SK-N-SH (cell line): ENCODE results near the gene ZNF737. TPM values are rescaled to one million over a fixed set of nuclear protein-coding genes. Genes with fewer than 3 reads are reported as not detected.

ENCODE experiments used
- CTCF ChIA-PET: fragments of 300-600, 350-600 bp; formaldehyde crosslinking; extraction: SDS; loops from one replicate; lab custom pipeline; 2021; lab: Yijun Ruan, JAX
- POLR2A ChIA-PET: fragments of 350-600 bp; sonication (Branson Sonifier 250); formaldehyde crosslinking; extraction: SDS; loops from one replicate; lab custom pipeline; 2020; ENCODE audit warnings: antibody characterized with exemption, inconsistent platforms; lab: Yijun Ruan, JAX
- DNase-seq: peaks from one replicate; pipeline ENCODE4 v3.0.0; 2012
- H2AFZ ChIP-seq: fragments of 200-600 bp; sonication (generic); 2 replicates; pipeline ENCODE4 v1.8.1; 2016; ENCODE audit warnings: antibody characterized with exemption, mild to moderate bottlenecking, low read depth
- H3F3A ChIP-seq: fragments of 200-600 bp; sonication (generic); replicated peaks from 2 replicates; pipeline ENCODE3; 2016; ENCODE audit warnings: antibody characterized with exemption, mild to moderate bottlenecking; ENCODE audit not compliant: insufficient read depth
- H3K27ac ChIP-seq, 2 experiments: fragments of 200-500 bp in 1 of 2; fragments of 200-600 bp in 1 of 2; sonication (Bioruptor generic) in 1 of 2; sonication (generic), shearing (Covaris generic) in 1 of 2; 2 replicates each; pipeline versions ENCODE4 v1.5.1 to v1.6.1; 2014 to 2016; ENCODE audit warnings: low read depth in 2 of 2, inconsistent platforms in 1 of 2, low read length in 1 of 2, mild to moderate bottlenecking in 1 of 2, mixed read lengths in 1 of 2
- H3K27me3 ChIP-seq: fragments of 200-600 bp; sonication (generic), shearing (Covaris generic); 2 replicates; pipeline ENCODE4 v1.6.1; 2016; ENCODE audit warnings: mixed run types; ENCODE audit not compliant: insufficient read depth
- H3K36me3 ChIP-seq, 2 experiments: fragments of 200-500 bp in 1 of 2; fragments of 200-600 bp in 1 of 2; sonication (Bioruptor generic) in 1 of 2; sonication (generic) in 1 of 2; replicated peaks in 1 of 2; 2 replicates each; pipeline versions ENCODE3 to v1.5.1; 2014 to 2016; ENCODE audit warnings: low read length in 1 of 2, mild to moderate bottlenecking in 1 of 2; ENCODE audit not compliant: insufficient read depth in 2 of 2, control insufficient read depth in 1 of 2
- H3K4me1 ChIP-seq, 2 experiments: fragments of 200-500 bp in 1 of 2; fragments of 200-600 bp in 1 of 2; sonication (Bioruptor generic) in 1 of 2; sonication (generic), shearing (Covaris generic) in 1 of 2; 2 replicates each; pipeline versions ENCODE4 v1.5.1 to v1.6.1; 2014 to 2016; ENCODE audit warnings: low read depth in 1 of 2, low read length in 1 of 2, mixed run types in 1 of 2; ENCODE audit not compliant: insufficient read depth in 2 of 2, control insufficient read depth in 1 of 2
- H3K4me2 ChIP-seq: fragments of 200-600 bp; sonication (generic), shearing (Covaris generic); 2 replicates; pipeline ENCODE4 v1.6.1; 2017; ENCODE audit warnings: mixed run types
- H3K4me3 ChIP-seq, 2 experiments: fragments of 200-500 bp in 1 of 2; fragments of 200-600 bp in 1 of 2; sonication (Bioruptor generic) in 1 of 2; sonication (generic), shearing (Covaris generic) in 1 of 2; 2 replicates each; pipeline versions ENCODE4 v1.5.1 to v1.8.1; 2014 to 2016; ENCODE audit warnings: low read depth in 2 of 2, inconsistent platforms in 1 of 2, low read length in 1 of 2, mild to moderate bottlenecking in 1 of 2, mixed read lengths in 1 of 2, moderate library complexity in 1 of 2
- H3K79me2 ChIP-seq: fragments of 200-600 bp; sonication (generic); 2 replicates; pipeline ENCODE4 v1.8.1; 2017; ENCODE audit warnings: mild to moderate bottlenecking; ENCODE audit not compliant: insufficient read depth
- H3K9ac ChIP-seq: fragments of 200-600 bp; sonication (generic); 2 replicates; pipeline ENCODE4 v1.6.1; 2017; ENCODE audit warnings: mixed run types
- H3K9me2 ChIP-seq: fragments of 200-600 bp; sonication (generic); 2 replicates; pipeline ENCODE4 v1.6.1; 2017; ENCODE audit warnings: mixed run types
- H3K9me3 ChIP-seq: fragments of 200-600 bp; sonication (generic); 2 replicates; pipeline ENCODE4 v1.6.1; 2017; ENCODE audit warnings: mixed run types, mild to moderate bottlenecking, moderate library complexity
- H4K20me1 ChIP-seq: fragments of 200-600 bp; sonication (generic); 2 replicates; pipeline ENCODE4 v1.6.1; 2017; ENCODE audit warnings: mild to moderate bottlenecking, mixed run types; ENCODE audit not compliant: insufficient read depth
- ELF1 ChIP-seq: IDR thresholded peaks from 2 replicates; pipeline ENCODE4 v1.4.0; 2012
- EP300 ChIP-seq, 2 experiments: IDR thresholded peaks; 2 replicates each; pipeline versions ENCODE4 v1.4.0 to v1.6.1; 2012; ENCODE audit warnings: borderline replicate concordance in 1 of 2, low read depth in 1 of 2, low read length in 1 of 2
- EZH2phosphoT487 ChIP-seq: fragments of 200-600 bp; sonication (generic); IDR thresholded peaks from 2 replicates; pipeline ENCODE4 v1.6.1; 2017; ENCODE audit warnings: low read depth, mixed run types, mild to moderate bottlenecking, antibody characterized with exemption, moderate library complexity, borderline replicate concordance
- FOSL2 ChIP-seq: IDR thresholded peaks from 2 replicates; pipeline ENCODE4 v1.4.0; 2012; ENCODE audit warnings: low read depth, mild to moderate bottlenecking, moderate library complexity, borderline replicate concordance
- FOXM1 ChIP-seq: IDR thresholded peaks from 2 replicates; pipeline ENCODE4 v1.4.0; 2012; ENCODE audit warnings: low read depth, mild to moderate bottlenecking
- JUND ChIP-seq: IDR thresholded peaks from 2 replicates; pipeline ENCODE4 v1.4.0; 2012
- MEF2A ChIP-seq: IDR thresholded peaks from 2 replicates; pipeline ENCODE4 v1.4.0; 2012; ENCODE audit warnings: low read depth, borderline replicate concordance
- MXI1 ChIP-seq: IDR thresholded peaks from 2 replicates; pipeline ENCODE4 v1.6.1; 2012; ENCODE audit warnings: mild to moderate bottlenecking, low read depth, low read length, improper control_type of control experiment
- POLR2AphosphoS5 ChIP-seq: IDR thresholded peaks from 2 replicates; pipeline ENCODE4 v1.6.1; 2012; ENCODE audit warnings: low read depth, low read length
- RCOR1 ChIP-seq: fragments of 150-350 bp; IDR thresholded peaks from 2 replicates; pipeline ENCODE4 v1.6.1; 2017; ENCODE audit warnings: antibody characterized with exemption, low read length
- RFX5 ChIP-seq: IDR thresholded peaks from 2 replicates; pipeline ENCODE4 v1.6.1; 2012; ENCODE audit warnings: mild to moderate bottlenecking, improper control_type of control experiment, low read length
- SIN3A ChIP-seq: IDR thresholded peaks from 2 replicates; pipeline ENCODE4 v1.6.1; 2012; ENCODE audit warnings: low read depth, mild to moderate bottlenecking, low read length, moderate library complexity, borderline replicate concordance
- TAF1 ChIP-seq: IDR thresholded peaks from 2 replicates; pipeline ENCODE4 v1.6.1; 2012; ENCODE audit warnings: low read depth, mild to moderate bottlenecking, low read length, moderate library complexity, borderline replicate concordance
- TEAD4 ChIP-seq: IDR thresholded peaks from 2 replicates; pipeline ENCODE4 v1.4.0; 2012; ENCODE audit warnings: mild to moderate bottlenecking, borderline replicate concordance; ENCODE audit not compliant: insufficient read depth
- WGBS: methylation state at CpG from one replicate; pipeline ENCODE4 v1.1.6; 2017; ENCODE audit warnings: low lambda C conversion rate; 5-methylcytosine and 5-hydroxymethylcytosine counted together
- polyA plus RNA-seq, 3 experiments: library from polyadenylated mRNA; depleted of rRNA; stranded (reverse); fragments of >200 nt; gene quantifications; 2 replicates each; pipeline ENCODE4 v1.2.3, GENCODE V29; 2012
- TF ChIP-seq, protein P1 (sequence below): IDR thresholded peaks from 2 replicates; pipeline ENCODE4 v1.4.0; 2012; ENCODE audit warnings: low read depth, borderline replicate concordance
- TF ChIP-seq, protein P2 (sequence below): fragments of 200-600 bp; sonication (generic); IDR thresholded peaks from 2 replicates; pipeline ENCODE4 v1.6.1; 2017; ENCODE audit warnings: antibody characterized with exemption, mild to moderate bottlenecking, moderate library complexity
- TF ChIP-seq, protein P3 (sequence below): IDR thresholded peaks from 2 replicates; pipeline ENCODE4; 2012
- TF ChIP-seq, protein P4 (sequence below): fragments of 150-350 bp; IDR thresholded peaks from 2 replicates; pipeline ENCODE4 v1.6.1; 2017; ENCODE audit warnings: antibody characterized with exemption, low read length, low read depth, borderline replicate concordance
- TF ChIP-seq, protein P5 (sequence below): IDR thresholded peaks from 2 replicates; pipeline ENCODE4 v1.4.0; 2012; ENCODE audit warnings: low read depth
- TF ChIP-seq, protein P6 (sequence below): IDR thresholded peaks from 2 replicates; pipeline ENCODE4 v1.4.0; 2012; ENCODE audit warnings: low read depth, borderline replicate concordance
- TF ChIP-seq, protein P7 (sequence below): fragments of 150-350 bp; IDR thresholded peaks from 2 replicates; pipeline ENCODE4 v1.6.1; 2016; ENCODE audit warnings: mild to moderate bottlenecking, low read depth, low read length

The ZNF737 gene
- 2.5 and 4.2 TPM in 2 replicates for polyA plus RNA-seq (2012; rRNA removed)
- 2.7 and 3.3 TPM in 2 replicates for polyA plus RNA-seq (2012; cell fraction: cytosol; rRNA removed)
- 4.9 and 6.8 TPM in 2 replicates for polyA plus RNA-seq (2012; cell fraction: nucleus; rRNA removed)

DNA sequence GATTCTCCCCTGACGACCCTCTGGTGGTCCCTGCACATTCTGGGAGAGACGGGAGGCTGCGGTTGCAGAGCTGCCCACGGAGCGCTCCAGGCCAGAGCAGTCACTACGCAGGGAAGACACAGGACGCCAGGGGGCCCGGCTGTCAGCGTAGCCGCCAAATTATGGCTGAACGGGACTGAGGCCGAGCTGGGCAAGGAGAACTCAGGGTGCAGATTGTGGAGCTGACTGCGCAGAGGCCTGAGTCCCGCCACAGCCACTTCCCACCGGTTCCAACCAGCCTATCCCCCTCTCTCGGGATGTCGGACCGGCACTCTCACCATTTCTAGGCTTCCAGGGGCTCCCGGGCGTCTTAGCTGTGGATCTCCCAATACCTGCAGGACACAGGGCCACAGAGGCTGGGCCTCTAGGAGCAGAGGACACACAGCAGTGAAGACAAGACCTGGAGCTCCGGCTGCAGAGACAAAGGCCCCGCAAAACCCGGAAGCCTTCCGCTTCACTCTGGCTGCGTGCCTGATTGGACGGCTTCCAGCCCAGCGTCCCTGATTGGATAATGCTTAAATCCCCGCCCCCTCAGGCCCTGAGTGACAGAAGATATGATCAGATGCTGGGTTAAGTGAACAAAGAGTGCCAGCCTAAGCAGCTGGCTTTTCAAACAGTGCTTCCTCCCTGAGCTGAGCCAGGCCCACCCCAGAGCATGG lies at the start of gene ZNF737:
Gene ZNF737 (minus strand): TSS at position 461 of the 698 bp plus-strand sequence. CDS start 141 bp downstream, at position 320.
- Histone ChIP-seq H3K79me2 (peaks cover 26% of the 10 kb centered on the region; the same call in 1 of the 2 replicates), H4K20me1 (no peaks in the 10 kb centered on the region), H3F3A (peaks cover 3% of the 10 kb centered on the region), H3K9me3 (no peaks in the 10 kb centered on the region; the same call in 1 of the 2 replicates), H3K9me2 (no peaks in the 10 kb centered on the region), H3K4me2 (peak within 1 kb of the TSS; percentile 73), H3K27ac (peak within 1 kb of the TSS; percentile 69 to 86), H3K27me3 (no peaks in the 10 kb centered on the region), H3K9ac (peak within 1 kb of the TSS; percentile 83), H3K4me3 (peak within 1 kb of the TSS; percentile 58 to 72), H3K4me1 (no peaks in the 10 kb centered on the region; a peak in 1 of 4 replicates), H3K36me3 (peaks cover 0 to 21% of the 10 kb centered on the region in 2 experiments), H2AFZ (peak within 1 kb of the TSS; percentile 77)
- CTCF ChIA-PET, result interaction anchor here (0.8 to 1.5 kb wide), 4 partner anchors 15 to 318 kb away, joined by 3 to 4 read pairs (median 4); no protein-coding TSS in a partner anchor
- POLR2A ChIA-PET, result interaction anchor here (0.7 to 2.7 kb wide), 10 partner anchors 96 to 665 kb away, joined by 3 to 18 read pairs (median 3); partner anchors contain the start of genes ZNF431, ZNF626, ZNF714 and ZNF85
- peak; percentile 88 for DNase-seq
- 5% methylated on average over 14 of the region's 28 CpGs for WGBS
- TF ChIP-seq FOSL2, result no peak
- TF ChIP-seq ELF1, result peak; percentile 95
- TF ChIP-seq, protein P1, sequence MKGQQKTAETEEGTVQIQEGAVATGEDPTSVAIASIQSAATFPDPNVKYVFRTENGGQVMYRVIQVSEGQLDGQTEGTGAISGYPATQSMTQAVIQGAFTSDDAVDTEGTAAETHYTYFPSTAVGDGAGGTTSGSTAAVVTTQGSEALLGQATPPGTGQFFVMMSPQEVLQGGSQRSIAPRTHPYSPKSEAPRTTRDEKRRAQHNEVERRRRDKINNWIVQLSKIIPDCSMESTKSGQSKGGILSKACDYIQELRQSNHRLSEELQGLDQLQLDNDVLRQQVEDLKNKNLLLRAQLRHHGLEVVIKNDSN, result no peak
- peak; percentile 63; the same call in 1 of the 2 replicates for TF ChIP-seq TAF1
- TF ChIP-seq POLR2AphosphoS5, result peak; percentile 78
- TF ChIP-seq, protein P2, sequence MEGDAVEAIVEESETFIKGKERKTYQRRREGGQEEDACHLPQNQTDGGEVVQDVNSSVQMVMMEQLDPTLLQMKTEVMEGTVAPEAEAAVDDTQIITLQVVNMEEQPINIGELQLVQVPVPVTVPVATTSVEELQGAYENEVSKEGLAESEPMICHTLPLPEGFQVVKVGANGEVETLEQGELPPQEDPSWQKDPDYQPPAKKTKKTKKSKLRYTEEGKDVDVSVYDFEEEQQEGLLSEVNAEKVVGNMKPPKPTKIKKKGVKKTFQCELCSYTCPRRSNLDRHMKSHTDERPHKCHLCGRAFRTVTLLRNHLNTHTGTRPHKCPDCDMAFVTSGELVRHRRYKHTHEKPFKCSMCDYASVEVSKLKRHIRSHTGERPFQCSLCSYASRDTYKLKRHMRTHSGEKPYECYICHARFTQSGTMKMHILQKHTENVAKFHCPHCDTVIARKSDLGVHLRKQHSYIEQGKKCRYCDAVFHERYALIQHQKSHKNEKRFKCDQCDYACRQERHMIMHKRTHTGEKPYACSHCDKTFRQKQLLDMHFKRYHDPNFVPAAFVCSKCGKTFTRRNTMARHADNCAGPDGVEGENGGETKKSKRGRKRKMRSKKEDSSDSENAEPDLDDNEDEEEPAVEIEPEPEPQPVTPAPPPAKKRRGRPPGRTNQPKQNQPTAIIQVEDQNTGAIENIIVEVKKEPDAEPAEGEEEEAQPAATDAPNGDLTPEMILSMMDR, result peak; percentile 33
- TF ChIP-seq EP300 (IDR thresholded peaks at IDR 0.05; ENCODE audit: borderline replicate concordance in 1 of 2, low read depth in 1 of 2, low read length in 1 of 2), result no peak
- TF ChIP-seq, protein P3, sequence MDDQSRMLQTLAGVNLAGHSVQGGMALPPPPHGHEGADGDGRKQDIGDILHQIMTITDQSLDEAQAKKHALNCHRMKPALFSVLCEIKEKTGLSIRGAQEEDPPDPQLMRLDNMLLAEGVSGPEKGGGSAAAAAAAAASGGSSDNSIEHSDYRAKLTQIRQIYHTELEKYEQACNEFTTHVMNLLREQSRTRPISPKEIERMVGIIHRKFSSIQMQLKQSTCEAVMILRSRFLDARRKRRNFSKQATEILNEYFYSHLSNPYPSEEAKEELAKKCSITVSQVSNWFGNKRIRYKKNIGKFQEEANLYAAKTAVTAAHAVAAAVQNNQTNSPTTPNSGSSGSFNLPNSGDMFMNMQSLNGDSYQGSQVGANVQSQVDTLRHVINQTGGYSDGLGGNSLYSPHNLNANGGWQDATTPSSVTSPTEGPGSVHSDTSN, result peak; percentile 96
- peak; percentile 18; the same call in 1 of the 2 replicates for TF ChIP-seq RCOR1
- 0 out of 2 replicates have a peak, but pooled peaks have one; percentile 13 for TF ChIP-seq SIN3A
- TF ChIP-seq, protein P4, sequence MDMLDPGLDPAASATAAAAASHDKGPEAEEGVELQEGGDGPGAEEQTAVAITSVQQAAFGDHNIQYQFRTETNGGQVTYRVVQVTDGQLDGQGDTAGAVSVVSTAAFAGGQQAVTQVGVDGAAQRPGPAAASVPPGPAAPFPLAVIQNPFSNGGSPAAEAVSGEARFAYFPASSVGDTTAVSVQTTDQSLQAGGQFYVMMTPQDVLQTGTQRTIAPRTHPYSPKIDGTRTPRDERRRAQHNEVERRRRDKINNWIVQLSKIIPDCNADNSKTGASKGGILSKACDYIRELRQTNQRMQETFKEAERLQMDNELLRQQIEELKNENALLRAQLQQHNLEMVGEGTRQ, result no peak
- no peak for TF ChIP-seq MEF2A
- TF ChIP-seq, protein P5, sequence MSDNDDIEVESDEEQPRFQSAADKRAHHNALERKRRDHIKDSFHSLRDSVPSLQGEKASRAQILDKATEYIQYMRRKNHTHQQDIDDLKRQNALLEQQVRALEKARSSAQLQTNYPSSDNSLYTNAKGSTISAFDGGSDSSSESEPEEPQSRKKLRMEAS, result 0 out of 2 replicates have a peak, but pooled peaks have one; percentile 32
- peak; percentile 82; the same call in 1 of the 2 replicates for TF ChIP-seq RFX5
- no peak for TF ChIP-seq EZH2phosphoT487
- no peak for TF ChIP-seq FOXM1
- TF ChIP-seq, protein P6, sequence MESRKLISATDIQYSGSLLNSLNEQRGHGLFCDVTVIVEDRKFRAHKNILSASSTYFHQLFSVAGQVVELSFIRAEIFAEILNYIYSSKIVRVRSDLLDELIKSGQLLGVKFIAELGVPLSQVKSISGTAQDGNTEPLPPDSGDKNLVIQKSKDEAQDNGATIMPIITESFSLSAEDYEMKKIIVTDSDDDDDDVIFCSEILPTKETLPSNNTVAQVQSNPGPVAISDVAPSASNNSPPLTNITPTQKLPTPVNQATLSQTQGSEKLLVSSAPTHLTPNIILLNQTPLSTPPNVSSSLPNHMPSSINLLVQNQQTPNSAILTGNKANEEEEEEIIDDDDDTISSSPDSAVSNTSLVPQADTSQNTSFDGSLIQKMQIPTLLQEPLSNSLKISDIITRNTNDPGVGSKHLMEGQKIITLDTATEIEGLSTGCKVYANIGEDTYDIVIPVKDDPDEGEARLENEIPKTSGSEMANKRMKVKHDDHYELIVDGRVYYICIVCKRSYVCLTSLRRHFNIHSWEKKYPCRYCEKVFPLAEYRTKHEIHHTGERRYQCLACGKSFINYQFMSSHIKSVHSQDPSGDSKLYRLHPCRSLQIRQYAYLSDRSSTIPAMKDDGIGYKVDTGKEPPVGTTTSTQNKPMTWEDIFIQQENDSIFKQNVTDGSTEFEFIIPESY, result no peak
- TF ChIP-seq JUND, result no peak
- TF ChIP-seq TEAD4, result no peak
- TF ChIP-seq, protein P7, sequence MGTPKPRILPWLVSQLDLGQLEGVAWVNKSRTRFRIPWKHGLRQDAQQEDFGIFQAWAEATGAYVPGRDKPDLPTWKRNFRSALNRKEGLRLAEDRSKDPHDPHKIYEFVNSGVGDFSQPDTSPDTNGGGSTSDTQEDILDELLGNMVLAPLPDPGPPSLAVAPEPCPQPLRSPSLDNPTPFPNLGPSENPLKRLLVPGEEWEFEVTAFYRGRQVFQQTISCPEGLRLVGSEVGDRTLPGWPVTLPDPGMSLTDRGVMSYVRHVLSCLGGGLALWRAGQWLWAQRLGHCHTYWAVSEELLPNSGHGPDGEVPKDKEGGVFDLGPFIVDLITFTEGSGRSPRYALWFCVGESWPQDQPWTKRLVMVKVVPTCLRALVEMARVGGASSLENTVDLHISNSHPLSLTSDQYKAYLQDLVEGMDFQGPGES, result peak; percentile 65
- peak; percentile 80 for TF ChIP-seq MXI1
